ENCODE data around the gene TNFRSF8.

The TNFRSF8 gene

DNA sequence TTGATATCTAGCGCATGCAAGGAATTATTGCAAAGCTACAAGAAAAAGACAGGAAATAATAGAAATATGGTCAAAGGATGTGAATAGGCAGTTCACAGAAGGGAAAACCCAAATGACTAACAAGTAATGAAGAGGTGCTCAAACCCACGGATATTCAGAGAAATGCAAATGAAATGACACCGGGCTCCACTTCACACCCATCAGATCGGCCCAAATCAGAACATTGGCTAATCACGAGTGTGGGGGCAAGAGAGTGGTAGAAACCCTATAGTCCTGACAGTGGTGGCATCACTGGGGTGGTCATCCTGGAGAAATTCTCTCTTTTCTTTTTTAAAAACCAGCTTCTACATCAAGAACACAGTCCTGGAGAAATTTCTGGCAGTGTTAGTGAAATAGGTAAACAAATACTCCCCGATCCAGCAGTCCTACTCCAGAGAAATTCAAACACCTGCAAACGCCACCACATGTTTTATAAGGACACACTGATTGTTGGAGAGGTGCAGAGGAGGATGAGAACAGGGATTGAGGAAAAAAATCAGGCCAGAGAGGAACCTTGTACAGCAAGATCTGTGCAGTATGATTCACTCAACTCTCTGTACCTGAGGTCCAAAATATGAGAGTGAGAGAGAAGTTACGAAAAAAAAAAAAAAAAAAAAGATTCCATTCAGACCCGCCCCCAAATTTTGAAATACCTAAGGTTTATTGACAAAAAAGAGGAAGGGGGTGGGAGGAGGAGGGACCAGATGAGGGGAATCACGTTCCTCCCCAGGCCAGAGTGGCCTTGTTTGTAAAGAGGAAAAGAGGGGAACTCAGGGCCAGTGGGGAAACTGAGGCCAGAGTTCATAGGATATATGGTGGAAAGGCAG is 94.5 kb downstream of the TNFRSF8 start:
- H3K27me3 Mint-ChIP-seq (ENCODE audit: low read depth) = no peaks in the 10 kb centered on the region
- H3K9me3 Mint-ChIP-seq = no peaks in the 10 kb centered on the region
- peaks cover 70% of the 10 kb centered on the region for H3K4me1 Mint-ChIP-seq (ENCODE audit: low read depth)
- peak; percentile 65 for DNase-seq (ENCODE audit: low spot score)
- peak overlapping the region; percentile 96 for H3K27ac Mint-ChIP-seq
- peak overlapping the region; percentile 80 for H3K4me3 Mint-ChIP-seq
- H3K36me3 Mint-ChIP-seq (ENCODE audit: low read depth) = peaks cover 5% of the 10 kb centered on the region

DNA sequence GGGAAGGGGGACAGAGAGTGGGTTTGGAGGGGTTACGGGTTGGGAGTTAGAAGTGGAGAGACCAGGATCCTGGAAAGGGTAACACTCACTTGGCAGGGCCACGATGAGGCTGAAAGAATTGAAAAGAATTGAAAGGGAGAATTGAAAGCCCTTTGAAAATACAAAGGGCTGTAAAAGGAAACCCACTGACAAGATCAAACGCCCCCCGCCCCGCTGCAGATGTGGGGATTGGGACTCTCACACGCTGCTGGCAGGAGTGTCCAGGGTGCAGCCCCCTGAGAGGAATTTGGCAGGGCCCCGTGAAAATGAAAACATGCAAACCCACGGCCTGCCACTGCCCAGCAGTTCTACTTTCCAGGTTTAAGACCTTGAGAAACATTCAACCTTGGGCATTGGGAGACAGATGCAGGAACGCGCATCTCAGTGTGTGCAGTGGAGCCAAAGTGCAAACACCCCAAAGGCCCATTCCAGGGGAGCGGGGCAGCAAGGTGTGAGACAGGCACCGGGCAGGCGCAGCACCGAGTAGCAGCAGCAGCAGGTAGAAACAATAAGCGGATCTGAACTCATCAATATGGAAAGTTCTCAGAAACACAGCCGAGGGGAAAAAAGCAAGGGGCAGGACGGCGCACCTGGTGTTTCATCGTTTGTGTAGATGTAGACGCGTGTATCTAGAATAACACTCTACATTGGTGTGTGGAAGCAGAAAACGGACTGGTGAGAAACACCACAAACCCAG is 95.4 kb downstream of the TNFRSF8 start:
- no peak for DNase-seq (ENCODE audit: low spot score)
- Mint-ChIP-seq H3K9me3 (no peaks in the 10 kb centered on the region), H3K27me3 (ENCODE audit: low read depth) (no peaks in the 10 kb centered on the region), H3K4me1 (ENCODE audit: low read depth) (peaks cover 71% of the 10 kb centered on the region), H3K27ac (peak overlapping the region; percentile 96), H3K36me3 (ENCODE audit: low read depth) (peaks cover 5% of the 10 kb centered on the region), H3K4me3 (peak overlapping the region; percentile 80)

DNA sequence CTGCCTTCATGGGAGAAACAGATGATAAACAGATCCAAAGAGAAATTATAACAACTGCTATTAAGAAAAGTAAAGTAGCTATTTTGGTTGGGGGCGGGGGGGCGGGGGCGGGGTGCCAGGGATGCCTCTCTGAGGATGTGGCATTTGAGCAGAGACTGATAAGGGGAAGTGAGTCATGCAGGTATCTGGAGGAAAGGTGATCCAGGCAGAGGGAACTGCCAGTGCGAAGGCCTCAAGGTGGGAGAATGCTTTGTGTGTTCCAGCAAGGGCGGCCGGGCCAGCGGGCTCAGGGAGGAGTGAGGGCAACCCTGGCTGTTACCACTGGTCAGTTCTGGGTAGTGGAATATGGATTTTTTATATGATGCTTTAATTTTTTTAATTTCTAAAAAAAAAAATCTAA is 96.7 kb downstream of the TNFRSF8 start:
- H3K36me3 Mint-ChIP-seq (ENCODE audit: low read depth) = peaks cover 5% of the 10 kb centered on the region
- peak overlapping the region; percentile 92 for H3K27ac Mint-ChIP-seq
- no peak for DNase-seq (ENCODE audit: low spot score)
- H3K9me3 Mint-ChIP-seq = no peaks in the 10 kb centered on the region
- peaks cover 73% of the 10 kb centered on the region for H3K4me1 Mint-ChIP-seq (ENCODE audit: low read depth)
- peak overlapping the region; percentile 41 for H3K4me3 Mint-ChIP-seq
- no peaks in the 10 kb centered on the region for H3K27me3 Mint-ChIP-seq (ENCODE audit: low read depth)

DNA sequence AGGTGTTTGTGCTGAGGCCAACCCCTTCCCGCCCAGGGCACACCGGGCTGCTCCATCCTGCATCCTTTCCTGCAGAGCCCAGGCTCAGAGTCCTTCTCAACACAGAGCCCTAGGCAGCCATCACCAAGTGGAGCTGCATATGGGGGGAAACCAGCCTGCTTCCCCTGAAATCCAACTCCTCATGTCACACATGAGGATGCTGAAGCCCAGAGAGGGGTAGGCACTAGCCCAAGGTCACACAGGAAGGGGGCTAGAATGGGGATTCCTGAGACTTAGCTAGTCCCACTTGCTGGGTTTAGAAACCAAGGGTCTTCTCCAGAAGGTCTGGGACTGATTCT is 98.2 kb downstream of the TNFRSF8 start:
- peaks cover 69% of the 10 kb centered on the region for H3K4me1 Mint-ChIP-seq (ENCODE audit: low read depth)
- H3K36me3 Mint-ChIP-seq (ENCODE audit: low read depth) = peaks cover 2% of the 10 kb centered on the region
- H3K27ac Mint-ChIP-seq = peak overlapping the region; percentile 97
- H3K9me3 Mint-ChIP-seq = no peaks in the 10 kb centered on the region
- no peaks in the 10 kb centered on the region for H3K27me3 Mint-ChIP-seq (ENCODE audit: low read depth)
- DNase-seq (ENCODE audit: low spot score) = no peak
- peak overlapping the region; percentile 71 for H3K4me3 Mint-ChIP-seq

DNA sequence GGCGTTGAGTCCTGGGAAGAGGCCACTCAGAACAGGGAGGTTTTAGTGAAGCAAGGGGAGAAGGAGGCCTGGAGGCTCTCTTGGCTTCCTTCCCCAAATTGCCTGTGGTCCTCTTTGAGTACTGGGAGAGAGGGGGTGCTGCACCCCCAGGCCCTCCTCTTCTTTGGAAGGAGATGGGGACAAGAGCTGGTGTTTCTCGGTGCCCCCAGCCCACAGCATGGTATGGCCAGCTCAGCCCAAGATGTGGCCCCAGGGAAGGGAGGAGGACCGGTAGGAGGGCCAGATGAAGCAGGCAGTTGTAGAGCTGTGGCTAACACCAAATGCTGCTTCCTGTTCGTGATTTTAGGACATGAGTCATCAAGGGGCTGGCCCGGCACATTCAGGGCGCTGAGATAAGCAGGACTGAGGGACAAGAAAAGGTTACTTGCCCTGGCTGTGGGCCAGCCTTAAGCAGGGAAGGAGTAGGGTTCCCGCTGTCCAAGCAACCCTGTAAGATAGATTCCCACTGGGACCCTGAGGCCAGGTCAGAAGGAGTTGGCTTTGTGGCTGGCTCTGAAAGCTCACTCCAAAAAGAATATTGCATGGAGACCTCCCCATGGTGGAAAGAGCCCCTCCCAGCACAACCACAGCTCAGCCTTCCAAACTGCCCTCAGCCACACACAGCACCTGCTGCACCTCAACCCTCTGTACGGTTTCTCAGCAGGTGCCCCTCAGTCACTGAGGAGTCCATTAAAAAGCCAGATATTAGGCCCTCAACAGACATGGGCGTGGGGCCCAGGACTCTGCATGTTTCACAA is 98.8 kb downstream of the TNFRSF8 start:
- DNase-seq (ENCODE audit: low spot score) = peak; percentile 88
- Mint-ChIP-seq H3K4me3 (peak overlapping the region; percentile 71), H3K36me3 (ENCODE audit: low read depth) (peaks cover 2% of the 10 kb centered on the region), H3K27me3 (ENCODE audit: low read depth) (no peaks in the 10 kb centered on the region), H3K9me3 (no peaks in the 10 kb centered on the region), H3K27ac (peak overlapping the region; percentile 97), H3K4me1 (ENCODE audit: low read depth) (peaks cover 68% of the 10 kb centered on the region)

DNA sequence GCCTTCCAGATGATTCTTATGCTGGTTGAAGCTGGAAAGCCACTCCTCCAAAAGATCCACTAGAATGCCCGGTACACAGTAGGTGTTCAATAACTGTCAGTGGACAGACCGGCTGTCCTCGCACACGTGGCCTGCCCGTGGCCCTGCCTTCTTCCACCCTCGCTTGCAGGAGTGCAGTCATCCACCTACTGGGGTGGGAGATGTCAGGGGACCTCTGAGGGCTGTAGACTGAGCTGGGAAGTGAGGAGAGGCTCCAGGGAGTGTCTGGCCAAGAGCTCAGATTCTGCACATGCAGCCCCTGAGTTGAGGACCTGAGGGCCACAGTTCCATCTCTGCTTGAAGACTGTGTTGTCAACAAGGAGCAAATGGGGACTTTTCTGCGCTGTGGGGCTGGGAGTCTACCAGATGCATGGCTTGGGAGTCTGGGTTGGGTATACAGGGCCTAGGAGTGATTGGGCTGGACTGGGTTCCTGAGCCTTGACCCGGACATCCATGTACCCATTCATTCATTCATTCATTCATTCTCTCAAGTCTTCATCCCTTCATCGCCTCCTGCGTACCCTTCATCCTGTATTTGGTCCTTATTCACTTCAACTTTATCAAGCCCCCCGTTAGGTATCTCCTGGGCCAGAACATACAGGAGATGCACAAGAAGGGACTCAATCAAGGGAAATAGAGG is 99.5 kb downstream of the TNFRSF8 start:
- no peaks in the 10 kb centered on the region for H3K27me3 Mint-ChIP-seq (ENCODE audit: low read depth)
- H3K36me3 Mint-ChIP-seq (ENCODE audit: low read depth) = peaks cover 4% of the 10 kb centered on the region
- peak overlapping the region; percentile 71 for H3K4me3 Mint-ChIP-seq
- H3K4me1 Mint-ChIP-seq (ENCODE audit: low read depth) = peaks cover 61% of the 10 kb centered on the region
- H3K9me3 Mint-ChIP-seq = no peaks in the 10 kb centered on the region
- DNase-seq (ENCODE audit: low spot score) = no peak
- peak overlapping the region; percentile 97 for H3K27ac Mint-ChIP-seq

DNA sequence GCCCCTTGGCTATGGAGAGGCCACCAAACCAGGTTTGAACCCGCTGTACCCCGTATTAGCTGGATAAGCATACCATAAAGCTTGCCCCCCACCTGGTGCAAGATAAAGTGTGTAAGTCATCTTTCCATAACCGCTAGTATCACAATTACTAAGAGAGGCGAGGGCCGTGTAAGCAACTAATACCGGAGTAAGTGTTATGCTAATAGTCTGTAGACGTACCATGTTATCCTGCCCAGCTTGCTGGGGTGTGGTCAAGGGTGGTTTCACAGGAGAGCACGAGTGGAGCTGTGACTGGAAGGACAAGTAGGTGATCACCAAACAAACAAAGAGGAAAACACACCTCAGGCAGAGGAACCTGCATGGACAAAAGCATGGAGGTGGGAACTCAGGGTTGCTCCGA is 100.1 kb downstream of the TNFRSF8 start:
- H3K9me3 Mint-ChIP-seq = no peaks in the 10 kb centered on the region
- H3K4me1 Mint-ChIP-seq (ENCODE audit: low read depth) = peaks cover 59% of the 10 kb centered on the region
- no peak for DNase-seq (ENCODE audit: low spot score)
- H3K4me3 Mint-ChIP-seq = peak overlapping the region; percentile 7
- H3K27me3 Mint-ChIP-seq (ENCODE audit: low read depth) = no peaks in the 10 kb centered on the region
- peak overlapping the region; percentile 97 for H3K27ac Mint-ChIP-seq
- peaks cover 10% of the 10 kb centered on the region for H3K36me3 Mint-ChIP-seq (ENCODE audit: low read depth)

DNA sequence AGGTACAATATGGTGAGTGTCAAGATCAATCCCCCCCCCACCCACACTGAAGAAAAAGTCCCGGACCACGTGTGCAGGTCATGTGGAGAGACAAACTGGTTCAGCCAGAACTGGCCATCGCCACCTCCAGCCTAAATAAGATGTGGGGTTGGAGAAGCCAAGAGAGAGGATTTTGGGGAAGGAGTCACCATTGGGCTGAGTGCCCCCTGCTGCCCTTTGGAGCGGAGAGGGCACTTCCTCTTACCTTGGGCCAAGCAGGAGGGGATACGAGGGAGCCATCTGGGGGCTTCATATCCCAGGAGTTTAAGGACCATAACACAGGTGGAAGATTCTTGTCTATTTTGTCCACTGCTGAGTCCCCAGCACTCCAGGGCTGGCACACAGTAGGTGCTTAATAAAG is 101.1 kb downstream of the TNFRSF8 start:
- Mint-ChIP-seq H3K4me1 (ENCODE audit: low read depth) (peaks cover 58% of the 10 kb centered on the region), H3K27ac (peak overlapping the region; percentile 46), H3K4me3 (no peak overlapping the region)

DNA sequence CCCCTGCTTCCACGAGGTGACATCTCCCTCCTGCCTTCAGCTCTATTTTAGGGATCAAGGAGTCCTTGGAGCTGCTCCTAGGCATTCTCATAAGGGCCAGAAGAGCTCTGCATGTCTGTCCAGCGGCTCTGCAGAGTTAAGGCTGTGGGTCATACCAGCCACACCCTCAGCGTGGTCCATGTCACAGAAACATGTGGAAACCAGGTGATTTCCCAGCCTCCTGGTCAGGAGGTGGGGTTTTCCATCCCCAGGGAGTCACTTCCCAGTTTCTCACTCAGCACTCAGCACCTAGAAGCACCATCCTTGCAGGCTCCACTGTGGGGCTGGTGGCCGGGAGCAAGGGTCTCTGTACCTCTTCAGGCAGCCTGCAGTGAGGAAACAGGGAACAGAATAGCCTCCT is 102.2 kb downstream of the TNFRSF8 start:
- Mint-ChIP-seq H3K27ac (no peak overlapping the region), H3K4me1 (ENCODE audit: low read depth) (peaks cover 63% of the 10 kb centered on the region), H3K36me3 (ENCODE audit: low read depth) (peaks cover 24% of the 10 kb centered on the region), H3K27me3 (ENCODE audit: low read depth) (no peaks in the 10 kb centered on the region), H3K9me3 (no peaks in the 10 kb centered on the region), H3K4me3 (no peak overlapping the region)
- no peak for DNase-seq (ENCODE audit: low spot score)

More for the DNA sequence above, 101.1 kb downstream of the TNFRSF8 start:
- no peaks in the 10 kb centered on the region for H3K9me3 Mint-ChIP-seq
- peaks cover 16% of the 10 kb centered on the region for H3K36me3 Mint-ChIP-seq (ENCODE audit: low read depth)
- no peaks in the 10 kb centered on the region for H3K27me3 Mint-ChIP-seq (ENCODE audit: low read depth)
- DNase-seq (ENCODE audit: low spot score) = no peak

DNA sequence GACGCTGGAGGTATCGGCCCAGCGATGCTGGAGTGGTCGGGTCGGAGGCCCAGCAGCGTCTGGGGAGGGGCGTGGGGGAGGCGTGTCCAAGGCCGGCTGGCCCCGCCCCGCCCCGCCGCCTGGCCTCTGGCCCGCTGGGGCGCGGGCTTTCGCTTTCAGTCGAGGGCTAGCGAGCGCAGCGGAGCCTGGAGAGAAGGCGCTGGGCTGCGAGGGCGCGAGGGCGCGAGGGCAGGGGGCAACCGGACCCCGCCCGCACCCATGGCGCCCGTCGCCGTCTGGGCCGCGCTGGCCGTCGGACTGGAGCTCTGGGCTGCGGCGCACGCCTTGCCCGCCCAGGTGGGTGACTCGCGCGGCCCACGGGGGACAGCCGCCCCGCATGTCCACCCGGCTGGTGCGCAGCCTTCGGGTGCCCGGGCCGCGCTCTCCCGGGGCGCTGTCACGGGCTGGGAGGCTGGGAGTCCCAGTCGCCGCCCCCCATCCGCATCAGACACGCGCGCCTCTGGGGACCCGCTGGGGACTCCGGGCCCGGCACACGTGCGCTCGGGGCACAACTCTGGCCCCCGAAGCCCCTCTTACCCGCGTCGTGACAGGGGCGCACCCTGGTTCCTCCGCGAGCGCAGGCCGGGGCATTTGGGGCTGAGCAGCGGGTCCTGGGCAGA is 103.9 kb downstream of the TNFRSF8 start, which contains the start of gene TNFRSF1B:
TSS of gene TNFRSF1B (plus strand) at position 158 of the 659 bp plus-strand sequence. CDS start at position 259, 101 bp downstream.
- peaks cover 33% of the 10 kb centered on the region for H3K36me3 Mint-ChIP-seq (ENCODE audit: low read depth)
- H3K4me1 Mint-ChIP-seq (ENCODE audit: low read depth) = peaks cover 60% of the 10 kb centered on the region
- no peaks in the 10 kb centered on the region for H3K27me3 Mint-ChIP-seq (ENCODE audit: low read depth)
- H3K27ac Mint-ChIP-seq = peak within 1 kb of the TSS; percentile 95
- H3K4me3 Mint-ChIP-seq = peak within 1 kb of the TSS; percentile 99
- H3K9me3 Mint-ChIP-seq = no peaks in the 10 kb centered on the region
- peak; percentile 79 for DNase-seq (ENCODE audit: low spot score)

DNA sequence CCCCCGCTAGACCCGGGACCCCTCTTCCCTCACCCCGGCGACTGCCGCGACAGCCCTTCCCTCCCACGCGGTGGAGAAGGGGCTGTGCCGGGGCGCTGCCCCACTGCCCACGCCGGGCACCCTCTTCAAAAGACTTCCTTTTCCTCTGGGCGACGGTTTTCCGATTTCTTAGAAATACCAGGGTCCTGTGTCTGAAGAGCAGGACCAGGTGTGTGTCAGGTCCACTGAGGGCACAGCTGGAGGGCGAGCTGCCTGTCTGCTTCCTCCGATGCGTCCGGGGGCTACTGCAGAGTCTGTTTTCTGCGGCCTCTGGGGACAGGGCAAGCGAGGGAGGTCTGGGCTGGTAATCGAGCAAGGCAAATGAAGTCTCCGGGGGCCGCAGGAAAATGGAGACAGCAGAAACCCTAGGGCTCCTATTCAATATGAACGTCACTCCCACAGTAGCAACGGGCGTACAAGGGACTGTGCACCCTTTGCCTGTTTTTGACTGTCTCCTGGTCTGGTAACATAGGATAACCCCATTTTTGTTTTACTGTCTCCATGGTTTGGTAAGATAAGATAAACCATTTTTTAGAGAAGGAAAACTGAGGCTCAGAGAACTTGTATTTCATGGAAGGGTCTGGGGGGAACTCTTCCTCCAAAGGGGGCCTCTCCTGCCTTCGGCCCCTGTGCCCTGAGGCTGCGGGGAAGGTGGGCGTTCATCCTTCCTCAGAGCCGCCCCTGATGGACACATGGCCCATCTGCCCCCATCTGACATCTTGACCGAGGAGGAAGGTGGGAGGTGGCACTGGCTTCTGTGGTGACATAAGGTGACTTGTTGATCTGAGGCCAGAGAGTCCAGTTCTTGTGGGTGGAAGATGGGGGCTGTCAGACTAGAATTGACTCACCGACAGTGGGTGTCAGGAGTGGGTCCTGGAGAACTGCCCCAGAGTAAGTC is 104.7 kb downstream of the TNFRSF8 start:
- Mint-ChIP-seq H3K27me3 (ENCODE audit: low read depth) (no peaks in the 10 kb centered on the region), H3K4me3 (peak overlapping the region; percentile 99), H3K36me3 (ENCODE audit: low read depth) (peaks cover 36% of the 10 kb centered on the region), H3K4me1 (ENCODE audit: low read depth) (peaks cover 60% of the 10 kb centered on the region), H3K27ac (peak overlapping the region; percentile 95), H3K9me3 (no peaks in the 10 kb centered on the region)
- no peak for DNase-seq (ENCODE audit: low spot score)

DNA sequence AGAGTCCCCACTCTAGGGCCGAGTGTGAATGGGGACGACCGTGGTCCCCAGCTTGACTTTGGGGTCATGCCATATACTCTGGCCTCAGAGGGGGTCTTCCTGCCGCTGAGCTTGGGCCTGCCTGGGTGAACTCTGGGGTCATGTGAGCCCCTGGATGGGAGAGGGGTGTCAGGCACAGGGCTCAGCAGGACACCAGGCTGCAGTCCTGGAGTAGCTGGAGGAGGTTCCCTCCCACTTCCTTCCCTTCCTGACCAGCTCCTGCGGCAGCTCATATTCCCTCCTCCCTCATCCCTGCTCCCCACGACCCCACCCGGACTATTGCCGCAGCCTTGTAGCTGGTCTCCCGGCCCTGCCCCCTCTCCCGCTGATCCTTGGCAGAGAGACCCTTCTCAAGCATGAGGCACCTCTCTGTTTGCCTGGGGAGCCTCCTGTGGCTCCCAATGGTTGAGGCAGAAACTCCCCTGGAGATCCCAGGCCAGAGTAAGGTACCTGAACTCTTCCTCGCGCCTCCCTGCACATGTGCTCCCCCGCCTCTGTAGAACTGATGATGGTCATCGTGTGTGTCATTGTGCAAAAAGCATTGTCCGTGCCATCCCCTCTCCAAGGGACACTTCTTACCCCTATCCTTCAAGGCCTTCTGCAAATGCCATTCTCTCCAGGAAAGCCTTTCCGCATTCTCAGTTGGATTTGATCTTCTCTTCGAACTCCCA is 105.5 kb downstream of the TNFRSF8 start:
- Mint-ChIP-seq H3K4me3 (peak overlapping the region; percentile 99), H3K36me3 (ENCODE audit: low read depth) (peaks cover 37% of the 10 kb centered on the region), H3K4me1 (ENCODE audit: low read depth) (peaks cover 62% of the 10 kb centered on the region), H3K27me3 (ENCODE audit: low read depth) (no peaks in the 10 kb centered on the region), H3K27ac (peak overlapping the region; percentile 95), H3K9me3 (no peaks in the 10 kb centered on the region)
- no peak for DNase-seq (ENCODE audit: low spot score)
